Hematopoietic multipotent progenitor cell treated with erythropoietin and hydrocortisone succinate and interleukin-3 and kit ligand, for 17 days (in vitro differentiated cells): ENCODE results near the gene PNLIPRP1.

Experiments used
- DNase-seq: peaks from one replicate; pipeline ENCODE4 v3.0.0-alpha.2; 2015; ENCODE audit warnings: low spot score

PNLIPRP1 gene

GRCh38 chr10:116599991-116600390 is 9.2 kb downstream of the PNLIPRP1 start:
- no peak for DNase-seq

- DNase-seq = no peak
Observed at GRCh38 chr10:116602648-116603400, 12.1 kb downstream of the PNLIPRP1 start.

DNA sequence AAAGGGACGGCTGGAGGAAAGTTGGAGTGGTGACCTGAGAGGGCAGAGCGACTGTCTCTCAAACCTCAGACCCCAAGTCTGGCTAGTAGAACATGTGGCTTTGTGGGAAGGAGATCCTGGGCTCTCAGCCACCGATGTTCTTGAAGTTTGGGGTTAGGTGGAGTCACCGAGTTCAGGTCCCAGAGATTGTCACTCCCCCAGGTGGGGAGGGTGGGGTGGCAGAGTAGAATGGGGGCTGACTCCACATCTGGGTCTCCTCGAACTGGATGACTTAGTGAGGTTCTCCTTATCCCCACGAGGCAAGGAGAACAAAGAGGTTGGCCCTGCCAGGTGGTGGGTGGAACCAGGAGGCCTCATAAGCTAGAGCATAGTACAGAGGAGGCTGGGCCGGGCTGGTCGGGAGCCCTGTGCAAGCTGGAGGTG is 15.3 kb downstream of the PNLIPRP1 start:
- no peak for DNase-seq

GRCh38 chr10:116607336-116607735 is 16.6 kb downstream of the PNLIPRP1 start:
- no peak for DNase-seq

DNA sequence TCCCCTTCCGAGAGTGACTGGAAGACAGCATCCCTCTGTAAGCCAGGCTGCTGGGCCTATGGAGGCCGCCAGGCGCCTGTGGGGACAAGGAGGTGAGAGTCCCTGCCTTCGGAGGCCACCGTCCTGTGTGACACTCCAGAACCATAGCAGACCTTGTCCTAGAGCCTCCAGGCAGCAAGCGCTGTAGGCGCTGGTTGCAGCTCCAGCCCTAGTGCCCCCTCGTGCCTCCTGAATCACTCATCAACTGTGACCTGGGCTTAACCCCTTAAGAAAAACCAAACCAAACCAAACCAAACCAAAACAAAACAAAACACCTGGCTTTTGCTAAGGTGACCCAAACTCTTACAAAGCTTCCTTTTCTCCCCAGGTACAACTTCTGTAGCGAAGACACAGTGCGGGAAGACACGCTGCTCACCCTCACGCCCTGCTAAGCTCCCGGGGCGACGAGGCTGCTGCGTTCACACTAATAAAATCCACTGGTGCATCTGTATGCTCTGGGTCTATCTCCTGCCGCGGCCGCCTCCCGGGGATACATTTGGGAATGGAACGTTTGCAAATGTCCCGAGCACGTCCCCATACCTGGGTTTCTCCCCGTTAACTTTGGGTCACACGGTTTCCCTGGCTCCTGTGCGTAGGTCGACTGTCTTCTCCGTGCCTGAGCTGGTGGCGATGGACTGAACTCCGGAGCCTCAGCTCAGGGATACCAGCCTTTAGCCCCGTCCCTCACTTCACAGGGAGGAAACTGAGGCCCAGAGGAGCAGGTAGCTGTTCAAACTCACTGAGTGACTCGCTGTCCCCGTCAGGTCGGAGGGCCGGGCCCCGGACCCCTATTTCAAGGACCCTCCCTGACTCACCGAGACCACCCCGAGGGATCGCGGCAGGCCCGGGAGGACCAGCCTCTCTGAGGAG is 18.2 kb downstream of the PNLIPRP1 start:
- no peak for DNase-seq

GRCh38 chr10:116610443-116611152 is 19.8 kb downstream of the PNLIPRP1 start:
- no peak for DNase-seq

DNA sequence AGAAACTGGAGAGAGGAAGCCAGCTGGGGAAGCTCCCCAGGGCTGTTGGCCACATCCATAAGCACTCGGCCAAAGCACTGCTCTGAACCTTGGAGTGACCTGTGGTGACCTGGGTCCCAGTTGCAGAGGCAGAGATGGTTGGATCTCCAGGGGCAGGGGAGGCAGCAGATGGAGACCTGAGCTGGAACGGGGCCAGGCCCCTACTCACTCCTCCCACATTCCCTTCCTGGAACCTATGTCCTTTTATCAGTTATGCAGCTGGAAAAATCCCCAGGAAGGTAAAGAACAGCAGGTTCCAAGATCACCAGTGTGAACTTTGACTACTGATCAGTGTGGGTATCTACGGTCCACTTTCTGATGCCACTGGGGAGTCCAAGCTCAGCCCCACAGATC is 20.4 kb downstream of the PNLIPRP1 start:
- no peak for DNase-seq

- DNase-seq = no peak
Observed at GRCh38 chr10:116612107-116612769, 21.5 kb downstream of the PNLIPRP1 start.

- DNase-seq = no peak
Observed at GRCh38 chr10:116613471-116613870, 22.7 kb downstream of the PNLIPRP1 start.

DNA sequence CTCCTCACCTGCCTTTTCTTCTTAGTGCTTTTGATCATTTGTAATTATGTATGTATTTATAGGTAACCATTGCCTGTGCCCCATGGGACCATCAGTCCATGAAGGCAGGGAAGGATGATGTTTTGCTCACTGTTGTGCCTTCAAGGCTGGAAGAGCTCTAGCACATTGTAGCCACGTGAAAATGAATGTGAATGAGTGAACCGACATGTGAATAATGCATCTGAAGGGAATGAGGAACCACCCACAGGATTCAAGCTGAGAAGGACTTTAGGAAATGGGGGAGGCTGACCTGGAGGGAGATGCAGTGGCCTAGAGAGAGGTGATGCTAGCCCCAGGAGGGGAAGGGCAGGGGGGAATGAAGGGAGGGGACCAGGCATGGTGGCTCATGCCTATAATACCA is 24.0 kb downstream of the PNLIPRP1 start:
- DNase-seq = no peak

DNA sequence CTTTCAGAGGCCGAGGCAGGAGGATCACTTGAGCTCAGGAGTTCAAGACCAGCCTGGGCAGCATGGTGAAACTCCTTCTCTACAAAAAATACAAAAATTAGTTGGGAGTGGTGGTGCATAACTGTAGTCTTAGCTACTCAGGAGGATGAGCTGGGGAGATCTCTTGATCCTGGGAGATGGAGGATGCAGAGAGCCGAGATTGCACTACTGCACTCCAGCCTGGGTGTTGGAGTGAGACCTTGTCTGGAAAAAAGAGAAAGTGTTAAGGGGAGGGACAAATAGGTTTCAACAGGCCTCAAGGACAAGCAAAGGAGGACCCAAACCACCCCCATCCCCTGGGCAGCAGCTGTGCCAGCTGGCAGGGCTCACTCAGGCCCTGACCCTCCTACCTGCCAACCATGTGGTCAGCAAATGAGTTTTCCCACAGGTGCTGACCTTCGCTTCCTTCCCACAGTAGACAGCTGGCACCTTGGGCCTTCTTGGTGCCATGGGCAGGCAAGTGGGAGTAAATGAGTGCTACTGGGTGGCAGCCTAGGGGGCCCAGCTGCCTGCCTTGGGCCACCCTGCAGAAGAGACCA is 24.5 kb downstream of the PNLIPRP1 start:
- DNase-seq = no peak

GRCh38 chr10:116620423-116621400 is 30.0 kb downstream of the PNLIPRP1 start, which contains the start of gene PNLIPRP2:
PNLIPRP2 (plus strand) TSS chr10:116620953.
- DNase-seq = no peak

DNA sequence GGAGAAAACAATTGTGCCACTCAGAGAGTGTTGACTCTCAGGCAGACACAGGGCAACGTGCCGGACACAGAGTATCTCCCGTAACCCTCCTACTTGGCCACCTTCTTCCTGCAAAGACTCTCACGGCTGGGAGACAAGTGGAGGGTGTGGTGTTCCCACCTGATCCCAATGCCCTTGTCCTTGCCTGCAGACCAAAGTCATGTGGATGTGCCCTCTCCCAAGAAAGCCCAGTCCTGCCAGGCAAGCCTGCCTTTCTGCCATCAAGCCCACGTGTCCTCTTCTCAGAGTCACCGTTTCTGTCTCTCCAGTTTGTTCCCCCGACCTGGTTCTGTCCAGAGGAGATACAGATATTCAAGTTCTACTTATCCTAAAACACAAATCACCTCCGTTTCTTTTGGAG is 30.7 kb downstream of the PNLIPRP1 start:
- DNase-seq = no peak

DNA sequence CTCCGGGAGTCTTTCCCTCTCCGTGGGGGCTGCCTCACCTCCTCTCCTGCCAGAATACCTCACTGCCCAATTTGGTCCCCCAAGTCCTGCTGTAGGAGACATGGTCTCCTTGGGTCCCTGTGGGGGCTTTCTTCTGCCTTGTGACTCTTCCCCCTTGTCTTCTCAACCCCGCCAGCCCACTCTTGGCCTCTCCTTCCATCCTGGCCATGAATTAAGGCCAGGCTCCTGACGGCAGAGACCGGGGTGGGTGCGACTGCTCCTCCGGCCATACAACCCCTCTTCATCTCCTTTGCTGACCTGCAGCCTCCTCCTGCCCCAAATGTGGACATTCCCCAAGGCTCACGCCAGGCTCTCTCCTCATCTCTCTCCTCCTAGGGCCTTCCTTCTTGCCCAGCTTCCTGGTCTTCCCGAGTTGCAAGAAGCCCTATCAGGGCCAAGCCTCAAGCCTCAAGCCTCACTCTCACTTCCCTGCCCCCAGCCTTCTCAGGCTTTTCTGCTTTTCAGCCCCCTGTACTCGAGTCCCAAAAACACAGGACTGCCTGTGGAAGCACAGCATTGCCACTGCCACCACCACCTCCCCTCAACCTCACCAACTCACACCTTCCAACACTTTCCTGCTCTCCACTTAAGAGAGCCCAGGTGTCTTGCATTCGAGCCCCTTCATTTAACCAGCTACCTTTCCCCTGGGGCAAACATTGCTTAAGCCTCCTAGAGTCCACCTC is 31.3 kb downstream of the PNLIPRP1 start:
- DNase-seq = no peak

DNA sequence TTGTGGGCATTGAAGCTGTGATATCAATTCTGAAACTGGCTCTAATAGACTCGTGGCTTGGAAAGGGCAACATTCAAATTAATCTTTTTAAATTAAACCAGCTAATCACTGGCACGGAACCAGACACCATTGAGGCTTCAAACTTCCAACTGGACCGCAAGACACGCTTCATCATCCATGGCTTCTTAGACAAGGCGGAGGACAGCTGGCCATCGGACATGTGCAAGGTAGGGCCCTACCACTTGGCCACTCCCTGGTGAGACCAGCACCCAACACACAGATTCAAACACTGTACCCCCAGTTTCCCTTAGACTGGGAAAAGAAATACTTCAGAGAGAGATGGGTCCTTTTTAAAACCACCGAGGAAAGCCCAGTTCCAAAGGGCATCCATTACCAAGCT is 35.1 kb downstream of the PNLIPRP1 start:
- no peak for DNase-seq

DNA sequence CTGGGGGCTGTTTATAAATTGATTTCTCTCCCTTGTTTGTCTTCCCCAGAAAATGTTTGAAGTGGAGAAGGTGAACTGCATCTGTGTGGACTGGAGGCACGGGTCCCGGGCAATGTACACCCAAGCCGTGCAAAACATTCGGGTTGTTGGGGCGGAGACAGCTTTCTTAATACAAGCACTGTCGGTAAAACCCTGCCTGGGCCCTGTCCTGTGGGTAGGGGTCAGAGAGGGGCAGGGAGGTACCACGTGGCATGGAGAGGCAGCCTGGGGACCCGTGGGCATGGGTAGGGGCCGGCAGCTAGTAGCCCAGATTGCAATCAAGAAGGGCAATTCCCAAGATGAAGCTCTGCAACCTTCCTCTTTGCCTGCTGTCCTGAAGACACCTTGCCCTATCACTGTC is 36.1 kb downstream of the PNLIPRP1 start:
- no peak for DNase-seq

- no peak for DNase-seq
Observed at GRCh38 chr10:116627386-116627933, 36.7 kb downstream of the PNLIPRP1 start.

DNA sequence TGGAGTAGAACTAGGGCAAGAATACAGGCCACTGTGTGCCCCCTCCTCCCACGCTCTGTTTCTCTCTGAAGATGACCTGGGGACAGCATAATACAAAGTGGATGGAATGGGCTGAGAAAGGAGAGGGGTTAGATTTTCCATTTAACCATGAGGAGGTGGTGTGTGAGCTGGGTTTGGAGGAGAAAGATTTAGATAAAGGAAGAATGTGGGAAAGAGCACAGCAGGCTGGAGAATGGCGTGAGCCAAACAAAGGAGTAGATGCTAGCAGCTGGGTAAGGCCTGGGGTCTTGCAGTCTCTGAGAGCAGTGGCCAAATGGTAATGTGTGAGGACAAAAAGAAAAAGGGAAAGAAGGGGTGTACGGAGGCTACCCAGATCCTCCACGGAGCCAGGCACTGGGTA is 38.6 kb downstream of the PNLIPRP1 start:
- no peak for DNase-seq

DNA sequence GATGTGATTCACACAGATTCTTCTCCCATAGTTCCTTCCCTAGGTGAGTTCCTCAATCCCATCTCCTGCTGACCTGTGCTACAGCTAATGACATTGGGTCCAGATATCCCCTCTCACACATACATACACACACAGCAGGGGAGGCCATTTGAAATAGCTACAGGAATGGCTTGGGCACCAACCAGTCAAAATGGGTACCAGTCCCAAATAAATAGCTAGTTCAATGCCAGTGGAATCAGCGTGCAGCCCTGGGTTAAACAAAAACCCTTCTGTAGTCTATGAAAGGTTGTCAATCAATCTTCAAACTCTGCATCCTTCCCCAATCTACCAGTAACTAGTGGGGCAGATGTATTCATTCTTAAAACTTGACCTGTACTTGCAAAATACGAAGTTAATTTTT is 39.3 kb downstream of the PNLIPRP1 start:
- DNase-seq = no peak
